Trophoblast cell (in vitro differentiated cells and primary cell): ENCODE results near the gene WEE1.

Source experiments
- DNase-seq, 2 donors: peaks; one replicate each; pipeline ENCODE4 v3.0.0-alpha.2; 2016
- H2AFZ ChIP-seq: 2 replicates; pipeline ENCODE4 v1.6.1; 2013; ENCODE audit warnings: low read length, moderate library complexity, mild to moderate bottlenecking; ENCODE audit not compliant: insufficient read depth, poor library complexity
- H2AK5ac ChIP-seq: 2 replicates; pipeline ENCODE4 v1.6.1; 2013; ENCODE audit warnings: mild to moderate bottlenecking, low read length
- H2BK120ac ChIP-seq: 2 replicates; pipeline ENCODE4 v1.6.1; 2013; ENCODE audit warnings: low read length, mild to moderate bottlenecking, moderate library complexity; ENCODE audit not compliant: insufficient read depth, poor library complexity
- H2BK12ac ChIP-seq: 2 replicates; pipeline ENCODE4 v1.6.1; 2013; ENCODE audit warnings: mild to moderate bottlenecking, low read length, moderate library complexity
- H2BK5ac ChIP-seq: 2 replicates; pipeline ENCODE4 v1.6.1; 2013; ENCODE audit warnings: low read length, low read depth, moderate library complexity, mild to moderate bottlenecking; ENCODE audit not compliant: poor library complexity
- H3K14ac ChIP-seq: 2 replicates; pipeline ENCODE4 v1.6.1; 2013; ENCODE audit warnings: mild to moderate bottlenecking, low read length
- H3K18ac ChIP-seq: 2 replicates; pipeline ENCODE4 v1.6.1; 2013; ENCODE audit warnings: mild to moderate bottlenecking, low read length
- H3K23ac ChIP-seq: 2 replicates; pipeline ENCODE4 v1.6.1; 2013; ENCODE audit warnings: low read length
- H3K27ac ChIP-seq: 2 replicates; pipeline ENCODE4 v1.5.1; 2013; ENCODE audit warnings: low read depth, mild to moderate bottlenecking, inconsistent platforms, low read length, moderate library complexity
- H3K27me3 ChIP-seq: 2 replicates; pipeline ENCODE4 v1.6.1; 2013; ENCODE audit warnings: inconsistent platforms, mild to moderate bottlenecking, low read length, moderate library complexity; ENCODE audit not compliant: insufficient read depth
- H3K36me3 ChIP-seq, 2 experiments: 1 replicate in 1 of 2; 2 replicates in 1 of 2; pipeline ENCODE4 v1.6.1; 2013; ENCODE audit warnings: low read length in 2 of 2, mild to moderate bottlenecking in 2 of 2, moderate library complexity in 1 of 2; ENCODE audit not compliant: insufficient read depth in 2 of 2, control insufficient read depth in 1 of 2
- H3K4ac ChIP-seq: 2 replicates; pipeline ENCODE4 v1.6.1; 2013; ENCODE audit warnings: low read depth, mild to moderate bottlenecking, low read length, moderate library complexity
- H3K4me1 ChIP-seq, 2 experiments: 1 replicate in 1 of 2; 2 replicates in 1 of 2; pipeline ENCODE4 v1.6.1; 2013; ENCODE audit warnings: low read length in 2 of 2, mild to moderate bottlenecking in 2 of 2, moderate library complexity in 1 of 2; ENCODE audit not compliant: insufficient read depth in 2 of 2, control insufficient read depth in 1 of 2
- H3K4me2 ChIP-seq: 2 replicates; pipeline ENCODE4 v1.6.1; 2013; ENCODE audit warnings: inconsistent platforms, mild to moderate bottlenecking, low read length, moderate library complexity
- H3K4me3 ChIP-seq: 2 replicates; pipeline ENCODE4 v1.5.1; 2013; ENCODE audit warnings: mild to moderate bottlenecking, low read depth, low read length, inconsistent platforms
- H3K79me1 ChIP-seq: one replicate; pipeline ENCODE4 v1.6.1; 2013; ENCODE audit warnings: low read length
- H3K79me2 ChIP-seq: 2 replicates; pipeline ENCODE4 v1.6.1; 2013; ENCODE audit warnings: low read length, mild to moderate bottlenecking; ENCODE audit not compliant: control insufficient read depth, insufficient read depth, poor library complexity
- H3K9ac ChIP-seq: 2 replicates; pipeline ENCODE4 v1.6.1; 2013; ENCODE audit warnings: mild to moderate bottlenecking, low read length
- H3K9me3 ChIP-seq: 2 replicates; pipeline ENCODE4 v1.6.1; 2013; ENCODE audit warnings: low read depth, mild to moderate bottlenecking, control low read depth, inconsistent platforms, low read length; ENCODE audit not compliant: insufficient read depth
- H4K12ac ChIP-seq: 2 replicates; pipeline ENCODE4 v1.6.1; 2013; ENCODE audit warnings: low read depth, mild to moderate bottlenecking, low read length, moderate library complexity
- H4K8ac ChIP-seq: 2 replicates; pipeline ENCODE4 v1.6.1; 2013; ENCODE audit warnings: low read depth, mild to moderate bottlenecking, low read length, moderate library complexity
- H4K91ac ChIP-seq: one replicate; pipeline ENCODE4 v1.6.1; 2013; ENCODE audit warnings: low read depth, mild to moderate bottlenecking, low read length, moderate library complexity
- WGBS: extraction: QIAGEN DNeasy Blood & Tissue Kit; methylation state at CpG from one replicate; pipeline ENCODE4 v1.1.7; 2013; ENCODE audit warnings: missing lambda C conversion rate; ENCODE audit not compliant: insufficient read length, insufficient coverage; ENCODE audit errors: extremely low coverage; 5-methylcytosine and 5-hydroxymethylcytosine counted together

Gene WEE1

GRCh38 chr11:9625728-9626127, 52.3 kb downstream of the WEE1 start:
- Histone ChIP-seq H2AFZ (no peak overlapping the region), H3K27me3 (no peaks in the 10 kb centered on the region), H3K4me2 (no peak overlapping the region)

GRCh38 chr11:9626496-9627394, 53.3 kb downstream of the WEE1 start:
- Histone ChIP-seq H3K9ac (no peak overlapping the region), H3K36me3 (no peaks in the 10 kb centered on the region), H4K12ac (no peak overlapping the region), H3K27me3 (no peaks in the 10 kb centered on the region), H2AK5ac (no peak overlapping the region), H3K23ac (no peak overlapping the region), H3K4ac (no peak overlapping the region), H2BK120ac (no peak overlapping the region), H2BK12ac (peak overlapping the region; percentile 1), H3K18ac (no peak overlapping the region), H2AFZ (peak overlapping the region; percentile 45), H3K4me2 (no peak overlapping the region), H3K4me3 (no peak overlapping the region), H3K9me3 (no peaks in the 10 kb centered on the region), H3K79me2 (no peaks in the 10 kb centered on the region), H4K91ac (no peak overlapping the region), H3K14ac (no peak overlapping the region), H3K27ac (no peak overlapping the region), H3K4me1 (peaks cover 0 to 4% of the 10 kb centered on the region in 2 experiments), H3K79me1 (no peaks in the 10 kb centered on the region), H2BK5ac (no peak overlapping the region), H4K8ac (peak overlapping the region; percentile 62)
- DNase-seq: no peak
- no CpG with 5 or more reads among the region's 12 CpGs for WGBS

More at GRCh38 chr11:9625728-9626127, 52.3 kb downstream of the WEE1 start:
- Histone ChIP-seq H2BK120ac (no peak overlapping the region), H3K36me3 (no peaks in the 10 kb centered on the region), H3K79me1 (no peaks in the 10 kb centered on the region), H2BK5ac (no peak overlapping the region), H3K27ac (no peak overlapping the region), H2BK12ac (no peak overlapping the region), H3K79me2 (no peaks in the 10 kb centered on the region), H3K14ac (no peak overlapping the region), H2AK5ac (no peak overlapping the region), H3K4me3 (no peak overlapping the region), H3K4me1 (peaks cover 0 to 4% of the 10 kb centered on the region in 2 experiments), H3K4ac (no peak overlapping the region), H3K9me3 (no peaks in the 10 kb centered on the region), H3K9ac (no peak overlapping the region), H3K18ac (no peak overlapping the region), H4K91ac (no peak overlapping the region), H3K23ac (no peak overlapping the region), H4K8ac (no peak overlapping the region), H4K12ac (no peak overlapping the region)
- no peak for DNase-seq
- WGBS: no CpG with 5 or more reads among the region's 3 CpGs

GRCh38 chr11:9629064-9629463, 55.6 kb downstream of the WEE1 start:
- Histone ChIP-seq H3K18ac (no peak overlapping the region), H3K36me3 (no peaks in the 10 kb centered on the region), H3K9me3 (no peaks in the 10 kb centered on the region), H3K4me2 (no peak overlapping the region), H2AFZ (no peak overlapping the region), H3K27ac (no peak overlapping the region), H3K14ac (no peak overlapping the region), H2BK120ac (no peak overlapping the region), H3K79me2 (no peaks in the 10 kb centered on the region), H3K23ac (no peak overlapping the region), H2BK12ac (no peak overlapping the region), H3K27me3 (no peaks in the 10 kb centered on the region), H3K4me3 (no peak overlapping the region), H4K12ac (no peak overlapping the region), H3K4me1 (peaks cover 0 to 4% of the 10 kb centered on the region in 2 experiments), H2AK5ac (no peak overlapping the region), H3K4ac (no peak overlapping the region), H2BK5ac (no peak overlapping the region), H3K79me1 (no peaks in the 10 kb centered on the region), H4K8ac (no peak overlapping the region), H4K91ac (no peak overlapping the region), H3K9ac (no peak overlapping the region)
- no CpG with 5 or more reads among the region's 6 CpGs for WGBS
- no peak for DNase-seq

- H3K4me2 ChIP-seq: no peak overlapping the region
- H3K4me1 ChIP-seq: no peaks in the 10 kb centered on the region
- H3K9me3 ChIP-seq: no peaks in the 10 kb centered on the region
- no peak overlapping the region for H4K91ac ChIP-seq
- H3K36me3 ChIP-seq: no peaks in the 10 kb centered on the region
- H3K4me3 ChIP-seq: no peak overlapping the region
- no peak overlapping the region for H2AK5ac ChIP-seq
- no peaks in the 10 kb centered on the region for H3K79me2 ChIP-seq
- no peak overlapping the region for H4K8ac ChIP-seq
- H2BK120ac ChIP-seq: no peak overlapping the region
- whole genome bisulfite sequencing: no CpG with 5 or more reads among the region's 2 CpGs
- no peak for DNase-seq
- no peaks in the 10 kb centered on the region for H3K79me1 ChIP-seq
- H2BK12ac ChIP-seq: no peak overlapping the region
- no peak overlapping the region for H2BK5ac ChIP-seq
- H3K23ac ChIP-seq: no peak overlapping the region
- no peak overlapping the region for H3K4ac ChIP-seq
- H4K12ac ChIP-seq: no peak overlapping the region
- H2AFZ ChIP-seq: no peak overlapping the region
- H3K18ac ChIP-seq: no peak overlapping the region
- no peaks in the 10 kb centered on the region for H3K27me3 ChIP-seq
- no peak overlapping the region for H3K27ac ChIP-seq
- H3K9ac ChIP-seq: no peak overlapping the region
- no peak overlapping the region for H3K14ac ChIP-seq
Measured at GRCh38 chr11:9633679-9634078, 60.2 kb downstream of the WEE1 start.
